ENCODE data around the gene LDLR.

Gene LDLR

GRCh38 chr19:11047866-11048265 is 41.4 kb upstream of the LDLR start:
- no peak for TF ChIP-seq CTCF (IDR thresholded peaks at IDR 0.05; ENCODE audit: borderline replicate concordance, insufficient read depth, low read depth, low read length)
- H3K4me3 ChIP-seq (ENCODE audit: low read depth, low read length): no peak overlapping the region

GRCh38 chr19:11050323-11051114 is 38.7 kb upstream of the LDLR start:
- TF ChIP-seq CTCF (IDR thresholded peaks at IDR 0.05; ENCODE audit: borderline replicate concordance, insufficient read depth, low read depth, low read length): no peak
- no peak overlapping the region for H3K4me3 ChIP-seq (ENCODE audit: low read depth, low read length)

GRCh38 chr19:11053817-11054195 is 35.5 kb upstream of the LDLR start:
- H3K4me3 ChIP-seq (ENCODE audit: low read depth, low read length): no peak overlapping the region
- TF ChIP-seq CTCF (IDR thresholded peaks at IDR 0.05; ENCODE audit: borderline replicate concordance, insufficient read depth, low read depth, low read length): no peak

- H3K4me3 ChIP-seq (ENCODE audit: low read depth, low read length): no peak overlapping the region
- no peak for TF ChIP-seq CTCF (IDR thresholded peaks at IDR 0.05; ENCODE audit: borderline replicate concordance, insufficient read depth, low read depth, low read length)
These were observed 35.1 kb upstream of the LDLR start for GRCh38 chr19:11054200-11054599.

GRCh38 chr19:11054628-11055027 is 34.6 kb upstream of the LDLR start:
- TF ChIP-seq CTCF (IDR thresholded peaks at IDR 0.05; ENCODE audit: borderline replicate concordance, insufficient read depth, low read depth, low read length): no peak
- no peak overlapping the region for H3K4me3 ChIP-seq (ENCODE audit: low read depth, low read length)

GRCh38 chr19:11058246-11059030 is 30.8 kb upstream of the LDLR start:
- H3K4me3 ChIP-seq (ENCODE audit: low read depth, low read length): no peak overlapping the region
- TF ChIP-seq CTCF (IDR thresholded peaks at IDR 0.05; ENCODE audit: borderline replicate concordance, insufficient read depth, low read depth, low read length): no peak

Measured in GM12875 (cell line).